Sigmoid colon (tissue), 7 donors: ENCODE measurements around the gene RAB26. TPM values are rescaled to one million over a fixed set of nuclear protein-coding genes. Genes with fewer than 3 reads are reported as not detected.
A peak's percentile ranks its signal among the peaks of the same experiment; 100 is the strongest.

ENCODE experiments used
- DNase-seq: peaks from one replicate; pipeline ENCODE4 v3.0.0-alpha.2; 2019
- H3K27ac ChIP-seq, 4 donors: fragments of 200-600 bp; sonication (generic); one replicate each; pipeline ENCODE4 v1.5.1; 2016 to 2019; ENCODE audit warnings: mild to moderate bottlenecking in 1 of 4
- H3K27me3 ChIP-seq, 3 donors: fragments of 200-600 bp; sonication (generic); one replicate each; pipeline ENCODE4 v1.5.1; 2019; ENCODE audit warnings: mild to moderate bottlenecking in 1 of 3
- H3K36me3 ChIP-seq, 4 donors: fragments of 200-600 bp; sonication (generic); one replicate each; pipeline ENCODE4 v1.5.1; 2016 to 2019
- H3K4me1 ChIP-seq, 4 donors: fragments of 200-600 bp; sonication (generic); one replicate each; pipeline ENCODE4 v1.5.1; 2017 to 2019
- H3K4me3 ChIP-seq, 4 donors: fragments of 200-600 bp; sonication (generic); one replicate each; pipeline ENCODE4 v1.5.1; 2017 to 2019; ENCODE audit warnings: mild to moderate bottlenecking in 2 of 4, moderate library complexity in 1 of 4
- H3K9me3 ChIP-seq, 4 donors: fragments of 200-600 bp in 3 of 4; sonication (generic) in 3 of 4; one replicate each; pipeline versions ENCODE4 v1.5.1 to v1.6.1; 2013 to 2019
- CTCF ChIP-seq, 4 experiments: fragments of 450-650 bp in 3 of 4; fragments of 200-600 bp in 1 of 4; IDR thresholded peaks; one replicate each; pipeline ENCODE4 v1.5.1; 2016 to 2019; ENCODE audit warnings: antibody characterized with exemption in 4 of 4, mild to moderate bottlenecking in 3 of 4, moderate library complexity in 2 of 4
- EP300 ChIP-seq, 4 donors: sonication (generic); formaldehyde crosslinking; IDR thresholded peaks; one replicate each; pipeline ENCODE4 v1.6.1; 2017; ENCODE audit warnings: antibody characterized with exemption in 4 of 4
- POLR2A ChIP-seq, 2 donors: fragments of 450-650 bp; IDR thresholded peaks; one replicate each; pipeline ENCODE4 v1.6.1; 2016; ENCODE audit warnings: antibody characterized with exemption in 2 of 2, mild to moderate bottlenecking in 2 of 2, moderate library complexity in 2 of 2
- POLR2AphosphoS5 ChIP-seq, 4 donors: sonication (generic); formaldehyde crosslinking; IDR thresholded peaks; one replicate each; pipeline ENCODE4 v1.6.1; 2017; ENCODE audit warnings: antibody characterized with exemption in 4 of 4
- WGBS, 2 donors: extraction: QIAGEN DNeasy Blood & Tissue Kit; methylation state at CpG; one replicate each; pipeline ENCODE4 v1.1.7; 2013; 5-methylcytosine and 5-hydroxymethylcytosine counted together
- intact Hi-C: fragments of 100-400 bp; cut with DNase I; formaldehyde crosslinking; loops from one replicate; pipeline ENCODE4 v1.15.1; 2023
- polyA plus RNA-seq, 3 donors: library from polyadenylated mRNA; stranded (reverse); fragments of 200-250 nt; gene quantifications; one replicate each; pipeline ENCODE4 v1.2.3, GENCODE V29; 2013
- total RNA-seq, 4 donors: library from RNA; depleted of rRNA; stranded (reverse); fragments of >200 nt; gene quantifications; one replicate each; pipeline ENCODE4 v1.1.0, GENCODE V29; 2016
- donor health status: healthy with polysubstance abuse.
- donor health status: Bipolar disorder and iron deficiency.
- donor health status: healthy.

RAB26 gene
- total and polyA plus RNA-seq, 7 donors: 0.68 to 18.8 (median 8.5) TPM; not detected in 1

GRCh38 chr16:2151188-2152091 is 3.0 kb downstream of the RAB26 start:
- no peak overlapping the region for H3K4me3 ChIP-seq
- 56 to 74% methylated on average over 13 of the region's 13 CpGs for WGBS, 2 donors
- TF ChIP-seq POLR2A (IDR thresholded peaks at IDR 0.05) (no peak), CTCF (IDR thresholded peaks at IDR 0.05) (no peak), EP300 (IDR thresholded peaks at IDR 0.05) (no peak), POLR2AphosphoS5 (IDR thresholded peaks at IDR 0.05) (no peak)
- H3K27ac ChIP-seq: peak overlapping the region in 3 of 4 donors; percentile 82 to 88 (median 87)
- intact Hi-C loops: loop anchor here (2.0 kb wide), 2 partner anchors 13 to 129 kb away; no protein-coding TSS in a partner anchor
- H3K4me1 ChIP-seq: peaks cover 0 to 77% (median 69%) of the 10 kb centered on the region in 4 donors
- H3K27me3 ChIP-seq: no peaks in the 10 kb centered on the region
- no peak for DNase-seq
- peaks cover 0 to 8% (median 2%) of the 10 kb centered on the region in 4 donors for H3K36me3 ChIP-seq
- H3K9me3 ChIP-seq: no peaks in the 10 kb centered on the region

DNA sequence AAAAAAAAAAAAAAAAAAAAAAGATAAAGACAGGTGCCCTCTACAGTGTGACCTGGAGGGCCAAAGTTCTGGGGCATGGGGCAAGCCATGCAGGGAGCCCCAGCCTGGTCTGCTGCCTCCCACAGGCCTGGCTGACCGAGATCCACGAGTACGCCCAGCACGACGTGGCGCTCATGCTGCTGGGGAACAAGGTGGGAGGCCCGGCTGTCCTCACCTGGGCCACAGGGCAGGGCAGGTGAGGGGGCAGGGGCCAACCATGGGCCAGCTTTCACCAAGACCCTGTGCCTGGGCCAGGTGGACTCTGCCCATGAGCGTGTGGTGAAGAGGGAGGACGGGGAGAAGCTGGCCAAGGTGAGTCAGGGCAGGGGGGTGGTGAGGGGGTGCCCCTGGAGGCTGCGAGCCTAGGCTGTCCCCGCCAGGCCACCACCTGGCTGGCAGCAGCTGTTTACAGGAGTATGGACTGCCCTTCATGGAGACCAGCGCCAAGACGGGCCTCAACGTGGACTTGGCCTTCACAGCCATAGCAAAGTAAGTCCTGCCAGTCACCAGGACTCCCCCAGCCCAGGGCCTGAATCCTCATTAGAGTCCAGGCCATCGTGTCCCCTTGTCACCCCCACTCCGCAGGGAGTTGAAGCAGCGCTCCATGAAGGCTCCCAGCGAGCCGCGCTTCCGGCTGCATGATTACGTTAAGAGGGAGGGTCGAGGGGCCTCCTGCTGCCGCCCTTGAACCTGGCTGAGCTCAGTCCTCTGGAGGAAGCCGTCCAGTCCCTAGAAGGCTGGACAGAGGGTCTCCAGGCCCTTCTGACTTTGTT is 4.5 kb downstream of the RAB26 start:
- DNase-seq: no peak
- Histone ChIP-seq H3K4me1 (peaks cover 0 to 88% (median 79%) of the 10 kb centered on the region in 4 donors), H3K27me3 (no peaks in the 10 kb centered on the region), H3K4me3 (peak overlapping the region; percentile 30 to 80 (median 64)), H3K27ac (peak overlapping the region; percentile 76 to 88 (median 84)), H3K9me3 (no peaks in the 10 kb centered on the region), H3K36me3 (peaks cover 0 to 8% (median 2%) of the 10 kb centered on the region in 4 donors)
- TF ChIP-seq POLR2A (IDR thresholded peaks at IDR 0.05): no peak
- intact Hi-C loops: loop anchor here (2.0 kb wide), 2 partner anchors 14 to 130 kb away; no protein-coding TSS in a partner anchor
- 9 to 40% methylated on average over 25 of the region's 25 CpGs for WGBS, 2 donors

DNA sequence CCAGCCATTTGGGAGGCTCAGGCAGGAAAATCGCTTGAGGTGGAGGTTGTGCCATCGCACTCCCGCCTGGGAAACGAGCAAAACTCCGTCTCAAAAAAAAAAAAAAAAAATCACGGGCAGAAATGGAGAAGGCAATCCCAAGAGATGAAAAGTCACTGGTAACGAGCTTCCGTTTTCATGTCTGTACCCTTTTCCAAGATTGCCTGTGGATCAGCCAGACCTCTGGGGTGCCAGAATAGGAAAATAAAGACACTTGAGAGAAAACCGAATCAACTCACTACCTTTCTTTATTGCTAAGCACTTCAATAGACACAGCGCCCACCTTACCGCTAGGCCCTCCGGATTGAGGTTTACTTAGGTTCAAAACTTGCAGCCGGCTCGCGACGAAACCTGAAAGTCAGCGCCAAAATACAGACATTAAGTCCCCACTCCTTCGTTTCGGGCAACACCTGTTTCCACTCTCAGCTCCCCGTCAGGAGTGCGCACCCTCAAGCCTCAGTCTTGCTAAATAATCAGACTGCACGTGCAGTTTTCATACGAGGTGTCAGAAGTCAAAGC is 6.2 kb downstream of the RAB26 start:
- H3K27ac ChIP-seq: peak overlapping the region; percentile 76 to 88 (median 84)
- intact Hi-C loops: loop anchor here (2.0 kb wide), 1 partner anchor 68 kb away; the partner anchor contains the start of gene E4F1
- H3K9me3 ChIP-seq: no peaks in the 10 kb centered on the region
- peaks cover 0 to 90% (median 81%) of the 10 kb centered on the region in 4 donors for H3K4me1 ChIP-seq
- no peak for DNase-seq
- H3K4me3 ChIP-seq: peak overlapping the region; percentile 50 to 80 (median 68)
- 1 to 2% methylated on average over 23 of the region's 23 CpGs for WGBS, 2 donors
- H3K27me3 ChIP-seq: no peaks in the 10 kb centered on the region
- peaks cover 0 to 8% (median 2%) of the 10 kb centered on the region in 4 donors for H3K36me3 ChIP-seq
- TF ChIP-seq EP300 (IDR thresholded peaks at IDR 0.05) (no peak), POLR2A (IDR thresholded peaks at IDR 0.05) (no peak), POLR2AphosphoS5 (IDR thresholded peaks at IDR 0.05) (no peak), CTCF (IDR thresholded peaks at IDR 0.05) (no peak)

DNA sequence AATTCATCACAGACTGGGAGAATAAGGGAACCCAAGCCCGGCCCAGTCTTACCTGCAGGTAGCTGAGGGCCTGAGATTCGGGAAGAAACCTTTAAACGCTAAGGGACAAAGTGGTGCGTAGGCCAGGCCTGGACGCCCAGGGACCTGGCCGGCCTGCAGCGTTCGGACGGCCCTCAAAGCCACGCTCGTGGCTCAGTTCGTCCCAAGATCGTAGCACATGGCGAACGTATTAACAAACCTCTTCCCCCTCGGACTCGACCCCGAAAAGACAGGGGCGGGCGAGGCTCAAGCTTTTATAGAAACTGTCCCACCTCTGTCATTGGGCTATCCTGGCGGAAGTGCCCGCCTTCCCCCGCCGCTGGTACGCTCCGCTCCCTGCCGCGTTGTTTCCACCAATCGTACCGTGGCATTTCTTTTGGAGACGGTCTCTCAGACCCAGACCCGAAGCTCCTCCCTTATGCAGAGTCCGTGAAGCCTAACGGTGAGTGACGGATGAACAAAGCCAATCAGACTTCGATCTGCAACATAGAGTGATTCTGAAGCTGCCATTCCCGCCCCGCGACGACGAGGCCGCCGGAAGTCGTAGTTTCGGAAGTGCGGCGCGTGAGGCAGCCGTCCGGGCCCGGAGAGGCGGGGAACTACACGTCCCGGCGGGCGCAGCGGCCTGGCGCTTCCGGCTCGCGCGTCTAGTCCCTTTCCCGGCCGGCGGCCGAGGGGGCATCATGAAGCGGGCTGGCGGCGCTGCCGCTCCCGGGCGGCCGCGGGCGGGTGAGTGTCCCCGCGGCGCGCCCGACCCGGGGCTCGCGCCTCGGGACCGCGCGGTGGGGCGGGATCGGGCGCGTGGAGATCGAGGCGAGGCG is 6.9 kb downstream of the RAB26 start, which contains the start of gene TRAF7:
TRAF7 (plus strand) TSS at position 692 of the 860 bp plus-strand sequence. CDS start 8,139 bp downstream, outside the sequence.
- H3K4me1 ChIP-seq: peaks cover 0 to 90% (median 84%) of the 10 kb centered on the region in 4 donors
- H3K9me3 ChIP-seq: no peaks in the 10 kb centered on the region
- DNase-seq: peak; percentile 100
- TF ChIP-seq POLR2AphosphoS5 (IDR thresholded peaks at IDR 0.05): peak; percentile 100
- peak in 1 of 4 donors; percentile 59 for TF ChIP-seq EP300 (IDR thresholded peaks at IDR 0.05)
- no peak for TF ChIP-seq CTCF (IDR thresholded peaks at IDR 0.05)
- TF ChIP-seq POLR2A (IDR thresholded peaks at IDR 0.05): peak; percentile 100
- H3K27ac ChIP-seq: peak within 1 kb of the TSS; percentile 90 to 96 (median 94)
- 0% methylated on average over 94 of the region's 94 CpGs for WGBS, 2 donors
- H3K4me3 ChIP-seq: peak within 1 kb of the TSS; percentile 58 to 80 (median 76)
- peaks cover 0 to 8% (median 2%) of the 10 kb centered on the region in 4 donors for H3K36me3 ChIP-seq
- intact Hi-C loops: loop anchor here (2.0 kb wide), 1 partner anchor 67 kb away; the partner anchor contains the start of gene E4F1
- no peaks in the 10 kb centered on the region for H3K27me3 ChIP-seq
